GM21381 (cell line): ENCODE results near the gene ADCY5.

Experiments used
- ATAC-seq: cut with Tn5 transposase; IDR thresholded peaks from one replicate; pipeline ENCODE4 v1.9.1; 2021; ENCODE audit warnings: mild to moderate bottlenecking, moderate library complexity; ENCODE audit not compliant: unreplicated experiment

ADCY5 gene

GRCh38 chr3:123292321-123293310, 156.3 kb downstream of the ADCY5 start:
- no peak for ATAC-seq

GRCh38 chr3:123291404-123291803, 157.5 kb downstream of the ADCY5 start:
- ATAC-seq = no peak

GRCh38 chr3:123290962-123291361, 157.9 kb downstream of the ADCY5 start:
- no peak for ATAC-seq

GRCh38 chr3:123290107-123290930, 158.6 kb downstream of the ADCY5 start:
- no peak for ATAC-seq

DNA sequence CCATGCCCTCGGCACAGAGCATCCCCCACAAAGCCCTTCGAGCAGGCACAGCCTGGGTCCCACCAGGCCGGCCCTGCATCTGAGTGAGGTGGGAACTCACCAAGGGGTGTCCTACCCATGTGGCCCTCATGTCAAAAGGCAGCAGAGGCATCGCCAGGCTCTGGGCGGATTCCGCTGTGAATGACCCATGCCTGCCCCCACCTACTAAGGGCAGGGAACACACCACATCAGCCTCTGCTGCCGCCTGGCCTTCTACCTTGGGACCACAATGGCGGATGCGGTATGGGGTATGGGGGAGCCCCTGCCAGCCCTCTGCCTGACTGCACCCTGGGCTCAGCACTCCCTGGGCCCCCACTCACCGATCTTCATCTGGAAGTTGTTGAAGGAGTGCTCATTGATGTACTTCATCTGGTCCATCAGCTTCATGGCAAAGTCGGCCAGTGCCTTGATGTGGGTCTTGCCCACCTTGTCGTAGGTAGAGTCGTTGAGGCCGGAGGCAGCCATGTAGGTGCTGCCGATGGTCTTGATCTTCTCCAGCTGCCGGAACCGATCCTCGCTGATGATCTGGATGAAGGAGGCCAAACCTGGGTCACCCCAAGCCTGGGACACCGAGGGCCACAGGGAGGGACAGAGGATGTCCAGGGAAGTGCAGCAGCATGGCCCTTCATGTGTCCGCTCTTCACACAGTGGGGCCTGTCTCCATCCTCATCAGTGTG, 159.3 kb downstream of the ADCY5 start:
- no peak for ATAC-seq

DNA sequence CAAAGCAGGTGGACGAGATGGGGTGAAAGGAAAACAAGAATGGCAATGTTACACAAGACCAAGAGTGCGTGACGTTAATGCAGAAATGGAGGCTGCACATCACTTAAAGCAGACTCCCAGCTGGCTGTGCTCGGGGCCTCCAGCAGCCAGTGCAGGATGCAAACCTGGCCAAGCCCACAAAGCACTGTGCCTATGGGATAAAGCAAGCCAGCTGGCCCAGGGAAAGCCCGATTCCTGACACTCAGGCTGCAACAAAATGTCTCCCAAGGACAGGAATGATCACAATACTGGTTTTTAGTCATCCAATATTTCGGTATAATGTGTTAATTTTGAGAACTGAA, 161.0 kb downstream of the ADCY5 start:
- ATAC-seq = no peak

DNA sequence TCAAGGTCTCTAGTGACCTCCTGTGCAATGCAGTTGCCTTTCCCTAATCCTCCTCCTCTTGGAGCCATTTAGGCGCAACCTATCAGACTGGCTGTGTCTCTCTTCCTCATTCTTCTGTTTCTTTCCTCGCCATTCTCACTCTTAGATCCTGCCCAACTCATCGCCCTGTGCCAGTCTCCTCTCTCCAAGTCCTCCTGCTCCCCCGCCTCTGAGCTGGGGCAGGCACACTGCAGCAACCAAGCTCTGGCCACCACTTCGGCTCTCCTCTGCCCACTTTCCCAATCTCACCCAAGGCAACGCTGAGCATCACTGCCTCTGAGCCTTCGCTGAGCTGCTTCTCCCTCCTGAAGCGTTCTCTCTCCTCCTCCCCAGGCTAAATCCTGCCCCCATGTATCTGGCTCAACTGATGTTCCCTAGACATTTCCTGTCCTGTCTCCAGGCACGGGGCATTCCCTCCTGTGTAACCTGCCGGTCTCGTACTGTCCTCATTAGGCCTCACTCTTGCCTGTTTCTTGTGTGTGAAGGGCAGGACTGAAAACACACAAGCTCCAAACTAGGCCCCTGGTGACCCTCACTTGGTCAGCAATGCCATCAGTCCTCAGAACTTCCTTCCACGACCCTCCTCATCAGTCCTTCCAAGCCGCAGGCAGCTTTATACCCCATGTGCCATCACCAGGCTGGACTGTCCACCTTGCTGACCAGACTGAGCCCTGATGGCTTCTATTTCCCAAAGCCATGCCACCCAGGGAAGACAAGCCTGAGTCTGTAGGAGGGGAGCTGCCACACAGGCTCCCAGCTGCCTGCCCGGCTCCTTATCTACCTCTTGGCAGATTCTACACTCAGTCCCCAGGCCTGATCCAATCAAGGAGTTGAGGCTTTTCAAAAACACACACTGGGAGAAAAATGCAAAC, 161.6 kb downstream of the ADCY5 start:
- no peak for ATAC-seq

GRCh38 chr3:123286308-123287023, 162.4 kb downstream of the ADCY5 start:
- no peak for ATAC-seq

DNA sequence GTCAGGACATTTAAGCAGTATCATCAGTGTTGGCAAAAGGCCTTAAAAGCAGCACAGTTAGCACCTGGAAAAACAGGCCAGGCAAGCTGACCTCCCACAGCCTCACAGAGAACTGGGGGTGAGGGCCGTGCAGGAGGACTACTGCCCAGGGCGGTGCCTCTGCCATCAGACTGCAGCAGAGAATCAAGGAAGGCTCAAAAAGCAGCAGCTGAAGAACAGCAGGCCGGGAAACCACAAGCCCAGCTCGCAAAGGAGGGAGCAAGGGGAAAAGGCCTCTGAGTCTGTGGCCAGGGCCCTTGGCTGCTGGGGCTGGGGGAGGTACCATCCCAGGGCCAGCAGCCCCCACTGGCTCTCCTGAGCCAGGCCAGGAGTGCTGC, 163.0 kb downstream of the ADCY5 start:
- ATAC-seq = no peak

DNA sequence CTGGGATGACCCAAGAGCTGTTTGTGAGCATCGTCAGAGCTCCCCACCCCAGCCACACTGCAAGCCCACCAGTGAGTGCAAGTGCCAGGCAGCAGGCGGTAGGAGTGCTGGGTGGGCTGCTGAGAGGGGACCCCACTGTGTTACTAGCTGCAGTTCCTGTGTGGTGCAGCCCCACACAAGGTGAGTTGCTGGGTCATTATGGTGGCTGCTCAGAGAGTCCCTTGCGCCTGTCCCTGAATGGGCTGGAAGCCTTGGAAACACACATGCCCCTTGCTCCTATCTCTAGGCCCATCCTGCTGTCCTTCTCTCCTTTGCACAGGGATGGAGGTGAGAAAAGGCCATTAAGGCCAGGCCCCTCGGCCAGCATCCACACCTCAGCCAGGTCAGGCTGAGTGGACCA, 163.4 kb downstream of the ADCY5 start:
- no peak for ATAC-seq

DNA sequence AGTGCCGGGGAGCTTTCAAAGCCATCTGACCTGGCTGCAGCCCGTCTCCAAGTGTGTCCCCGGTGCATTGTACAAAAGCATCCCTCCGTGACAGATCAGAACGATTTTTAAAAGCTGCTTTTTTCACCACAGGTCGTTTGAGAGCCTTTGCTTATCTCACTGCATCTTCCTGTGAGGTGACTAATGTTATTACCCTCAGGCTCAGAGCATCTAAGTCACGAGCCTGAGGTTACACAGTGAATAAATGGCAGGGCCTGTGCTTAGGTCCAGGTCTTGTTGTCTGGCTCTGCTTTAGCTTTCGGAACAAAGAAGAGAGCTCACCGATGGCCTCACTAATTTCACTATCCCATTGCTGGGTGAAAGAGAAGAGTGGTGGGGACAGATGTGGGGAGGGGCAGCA, 163.8 kb downstream of the ADCY5 start:
- no peak for ATAC-seq

- ATAC-seq = no peak
These were observed 164.4 kb downstream of the ADCY5 start for GRCh38 chr3:123284399-123285010.

DNA sequence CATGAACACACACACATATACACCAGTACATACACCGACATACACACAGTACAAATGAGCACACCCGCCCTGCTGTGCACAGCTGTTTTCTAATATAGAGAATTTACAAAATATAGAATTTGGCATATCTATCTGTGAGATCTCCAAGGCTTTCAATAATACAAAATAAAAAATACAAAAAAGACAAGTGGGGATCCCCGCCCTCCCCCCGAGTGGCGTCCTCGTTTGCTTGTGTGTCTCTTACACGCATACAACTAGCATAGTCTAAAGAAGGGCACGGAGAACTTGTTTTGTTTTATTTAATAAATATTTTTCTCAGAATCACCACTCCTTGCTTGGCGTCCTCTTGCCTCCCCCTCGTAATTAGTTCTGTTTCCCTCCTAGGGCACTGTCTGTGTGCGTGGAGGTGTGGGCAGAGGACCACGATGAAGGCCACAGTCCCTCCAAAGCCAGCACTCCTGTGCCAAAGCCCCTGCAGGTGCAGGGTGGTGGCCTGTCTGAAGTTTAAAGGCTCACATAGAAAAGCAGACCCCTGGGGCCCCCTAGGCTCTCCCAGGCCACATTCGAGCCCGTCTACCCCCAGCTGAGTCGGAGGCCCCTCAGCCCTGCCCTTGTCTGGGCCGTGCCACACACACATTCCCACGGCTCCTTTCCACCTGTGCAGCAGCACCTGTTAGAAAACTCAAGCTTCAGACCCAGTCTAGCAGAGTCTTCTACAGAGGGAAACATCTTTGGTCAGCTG, 165.1 kb downstream of the ADCY5 start:
- ATAC-seq = no peak

- no peak for ATAC-seq
These were observed 165.8 kb downstream of the ADCY5 start for GRCh38 chr3:123283074-123283473.

- ATAC-seq = no peak
These were observed 166.4 kb downstream of the ADCY5 start for GRCh38 chr3:123282461-123282860.

- no peak for ATAC-seq
These were observed 167.0 kb downstream of the ADCY5 start for GRCh38 chr3:123281929-123282328.

DNA sequence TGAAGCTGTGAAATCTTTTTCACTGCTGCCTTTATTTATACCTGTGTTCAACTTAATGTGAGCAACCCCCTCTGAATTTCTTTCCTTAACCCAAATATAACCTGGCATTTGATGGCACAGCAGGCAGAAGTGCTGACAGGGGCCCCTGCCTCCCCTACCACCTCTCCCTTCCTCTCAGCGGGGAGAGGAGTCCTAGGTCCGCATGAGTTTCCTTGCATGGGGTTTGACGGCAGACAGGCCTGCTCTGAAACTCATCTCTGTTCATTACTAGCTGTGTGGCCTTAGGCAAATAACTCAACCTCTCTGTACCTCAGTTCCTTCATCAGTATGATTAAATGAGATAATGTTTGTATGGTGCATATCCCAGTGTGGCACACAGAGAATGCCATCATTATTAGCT, 167.5 kb downstream of the ADCY5 start:
- ATAC-seq = no peak

DNA sequence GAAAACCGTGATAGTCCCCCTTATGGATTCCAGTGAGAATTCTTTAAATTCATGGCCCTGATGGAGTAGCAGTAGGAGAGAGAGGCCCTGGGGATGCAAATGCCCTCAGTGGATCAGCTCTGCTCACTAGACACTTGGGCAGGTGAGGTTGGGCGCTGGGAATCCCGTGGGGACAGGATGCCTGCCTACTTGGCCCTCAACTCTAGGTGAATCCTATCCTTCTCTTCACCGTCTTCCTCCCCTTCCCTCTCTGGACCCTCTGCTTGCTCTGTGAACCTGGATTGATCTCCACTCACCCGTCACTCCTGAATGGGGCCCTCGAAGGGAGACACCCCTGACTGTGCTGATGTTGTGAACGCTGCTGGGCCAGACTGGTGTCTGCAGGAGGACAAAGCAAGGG, 169.8 kb downstream of the ADCY5 start:
- ATAC-seq = no peak

DNA sequence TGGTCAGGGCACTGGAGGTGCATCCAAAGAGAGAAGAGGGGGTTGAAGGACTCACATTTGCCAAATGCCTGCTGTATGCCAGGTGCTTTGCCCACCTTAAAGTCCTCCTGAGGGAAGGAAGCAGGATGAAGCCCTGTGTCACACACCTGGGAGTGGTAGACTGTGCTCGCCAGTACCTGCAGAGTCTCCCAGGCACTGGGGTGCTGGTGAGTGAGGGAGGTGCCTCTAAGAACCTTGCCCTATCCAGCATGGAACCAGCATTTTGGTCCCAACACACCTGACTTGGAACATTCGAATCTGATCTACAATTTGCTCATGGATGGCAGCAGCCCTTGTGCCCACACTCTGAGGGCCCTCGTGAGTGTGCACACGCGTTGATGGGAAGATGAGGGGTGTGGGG, 170.4 kb downstream of the ADCY5 start:
- no peak for ATAC-seq
